Natural killer cell (primary cell): ENCODE measurements around the gene MAP3K21. TPM values are rescaled to one million over a fixed set of nuclear protein-coding genes. Genes with fewer than 3 reads are reported as not detected.

Experiments
- ATAC-seq, 3 donors: fragments of 150-1000 bp in 2 of 3; fragments of 200-7000 bp in 1 of 3; cut with Tn5 transposase; 1 replicate in 1 of 3; 2 replicates in 2 of 3; pipeline ENCODE4 v1.10.0; 2021; ENCODE audit warnings: mild to moderate bottlenecking in 2 of 3, moderate library complexity in 2 of 3
- DNase-seq, 2 donors: peaks; one replicate each; pipeline versions ENCODE4 v3.0.0 to v3.0.0-alpha.2; 2013 to 2021; ENCODE audit warnings: mixed read lengths in 1 of 2
- H3K27ac ChIP-seq: one replicate; pipeline ENCODE4 v1.5.1; 2013; ENCODE audit warnings: mild to moderate bottlenecking, low read length
- H3K27me3 ChIP-seq: one replicate; pipeline ENCODE4 v1.6.1; 2013; ENCODE audit warnings: low read length; ENCODE audit not compliant: control insufficient read depth, insufficient read depth
- H3K36me3 ChIP-seq: one replicate; pipeline ENCODE4 v1.6.1; 2013; ENCODE audit warnings: low read length; ENCODE audit not compliant: control insufficient read depth, insufficient read depth
- H3K4me1 ChIP-seq: one replicate; pipeline ENCODE4 v1.6.1; 2013; ENCODE audit warnings: low read length; ENCODE audit not compliant: control insufficient read depth, insufficient read depth
- H3K4me3 ChIP-seq: one replicate; pipeline ENCODE4 v1.5.1; 2013; ENCODE audit warnings: low read length
- H3K9me3 ChIP-seq: one replicate; pipeline ENCODE4 v1.6.1; 2013; ENCODE audit warnings: low read length; ENCODE audit not compliant: control insufficient read depth, insufficient read depth
- H3K27ac Mint-ChIP-seq, 2 donors: one replicate each; pipeline ENCODE4 v1.8.0; 2022; ENCODE audit warnings: mild to moderate bottlenecking in 2 of 2, mixed read lengths in 2 of 2, moderate library complexity in 1 of 2
- H3K27me3 Mint-ChIP-seq, 2 donors: one replicate each; pipeline ENCODE4 v1.8.0; 2022; ENCODE audit warnings: low read depth in 2 of 2, mixed read lengths in 2 of 2
- H3K36me3 Mint-ChIP-seq: one replicate; pipeline ENCODE4 v1.8.0; 2022; ENCODE audit warnings: mixed read lengths
- H3K4me1 Mint-ChIP-seq, 2 donors: one replicate each; pipeline ENCODE4 v1.8.0; 2022; ENCODE audit warnings: mixed read lengths in 2 of 2
- H3K4me3 Mint-ChIP-seq: one replicate; pipeline ENCODE4 v1.8.0; 2022; ENCODE audit warnings: mild to moderate bottlenecking, moderate library complexity, mixed read lengths
- H3K9me3 Mint-ChIP-seq, 2 donors: one replicate each; pipeline ENCODE4 v1.8.0; 2022; ENCODE audit warnings: mixed read lengths in 2 of 2
- WGBS: methylation state at CpG from one replicate; pipeline ENCODE4 v1.1.7; 2013; ENCODE audit warnings: missing lambda C conversion rate; ENCODE audit not compliant: insufficient coverage; 5-methylcytosine and 5-hydroxymethylcytosine counted together
- intact Hi-C: fragments of 100-400 bp; cut with micrococcal nuclease; formaldehyde crosslinking; loops from one replicate; pipeline ENCODE4 v1.14.2; 2022
- total RNA-seq, 4 donors: library from RNA; stranded (reverse); fragments of 120-200 nt in 1 of 4; gene quantifications; one replicate each; pipeline versions ENCODE4 v1.2.3 to v1.2.4, GENCODE V29; 2013 to 2022
- TF ChIP-seq, protein P1 (sequence below): fragments of 200-600 bp; IDR thresholded peaks from one replicate; pipeline ENCODE4 v1.8.0; 2022; ENCODE audit warnings: antibody characterized with exemption

MAP3K21 gene
- total RNA-seq, 3 donors from 2014 or later (not counting 1 experiment from before 2014, with no cell fraction given): 0.14 to 0.70 (median 0.27) TPM

DNA sequence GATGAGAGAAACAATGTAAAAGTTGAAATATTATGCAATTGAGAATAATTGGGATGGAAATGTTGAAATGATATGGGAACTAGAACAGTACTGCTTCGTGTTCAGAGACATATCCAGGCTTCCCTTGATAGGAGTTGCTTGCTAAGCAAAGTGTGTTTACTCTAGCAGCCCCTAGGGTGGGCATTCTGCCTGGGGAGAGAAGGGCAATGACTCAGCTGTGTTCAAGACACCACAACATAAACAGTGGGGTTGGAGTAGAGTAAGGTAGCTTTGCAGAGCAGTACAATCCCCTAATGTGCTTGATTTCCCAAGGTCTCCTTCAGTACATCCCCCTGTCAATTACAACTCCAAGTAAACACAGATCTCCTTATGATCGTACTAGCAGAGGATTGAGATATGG is 27.2 kb upstream of the MAP3K21 start:
- no peak overlapping the region for H3K27ac Mint-ChIP-seq
- Histone ChIP-seq H3K36me3 (no peaks in the 10 kb centered on the region), H3K27me3 (no peaks in the 10 kb centered on the region), H3K4me1 (peaks cover 4% of the 10 kb centered on the region), H3K9me3 (no peaks in the 10 kb centered on the region), H3K27ac (no peak overlapping the region), H3K4me3 (no peak overlapping the region)
- peaks cover 6 to 10% of the 10 kb centered on the region in 2 donors for H3K4me1 Mint-ChIP-seq
- TF ChIP-seq, protein P1, sequence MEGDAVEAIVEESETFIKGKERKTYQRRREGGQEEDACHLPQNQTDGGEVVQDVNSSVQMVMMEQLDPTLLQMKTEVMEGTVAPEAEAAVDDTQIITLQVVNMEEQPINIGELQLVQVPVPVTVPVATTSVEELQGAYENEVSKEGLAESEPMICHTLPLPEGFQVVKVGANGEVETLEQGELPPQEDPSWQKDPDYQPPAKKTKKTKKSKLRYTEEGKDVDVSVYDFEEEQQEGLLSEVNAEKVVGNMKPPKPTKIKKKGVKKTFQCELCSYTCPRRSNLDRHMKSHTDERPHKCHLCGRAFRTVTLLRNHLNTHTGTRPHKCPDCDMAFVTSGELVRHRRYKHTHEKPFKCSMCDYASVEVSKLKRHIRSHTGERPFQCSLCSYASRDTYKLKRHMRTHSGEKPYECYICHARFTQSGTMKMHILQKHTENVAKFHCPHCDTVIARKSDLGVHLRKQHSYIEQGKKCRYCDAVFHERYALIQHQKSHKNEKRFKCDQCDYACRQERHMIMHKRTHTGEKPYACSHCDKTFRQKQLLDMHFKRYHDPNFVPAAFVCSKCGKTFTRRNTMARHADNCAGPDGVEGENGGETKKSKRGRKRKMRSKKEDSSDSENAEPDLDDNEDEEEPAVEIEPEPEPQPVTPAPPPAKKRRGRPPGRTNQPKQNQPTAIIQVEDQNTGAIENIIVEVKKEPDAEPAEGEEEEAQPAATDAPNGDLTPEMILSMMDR: no peak
- H3K4me3 Mint-ChIP-seq: no peak overlapping the region
- WGBS: 79% methylated on average over 2 of the region's 2 CpGs
- intact Hi-C loops: no loop called here
- DNase-seq (no peak), ATAC-seq (no peak)
- no peaks in the 10 kb centered on the region for H3K9me3 Mint-ChIP-seq
- H3K36me3 Mint-ChIP-seq: no peaks in the 10 kb centered on the region
- peaks cover 7 to 9% of the 10 kb centered on the region in 2 donors for H3K27me3 Mint-ChIP-seq

DNA sequence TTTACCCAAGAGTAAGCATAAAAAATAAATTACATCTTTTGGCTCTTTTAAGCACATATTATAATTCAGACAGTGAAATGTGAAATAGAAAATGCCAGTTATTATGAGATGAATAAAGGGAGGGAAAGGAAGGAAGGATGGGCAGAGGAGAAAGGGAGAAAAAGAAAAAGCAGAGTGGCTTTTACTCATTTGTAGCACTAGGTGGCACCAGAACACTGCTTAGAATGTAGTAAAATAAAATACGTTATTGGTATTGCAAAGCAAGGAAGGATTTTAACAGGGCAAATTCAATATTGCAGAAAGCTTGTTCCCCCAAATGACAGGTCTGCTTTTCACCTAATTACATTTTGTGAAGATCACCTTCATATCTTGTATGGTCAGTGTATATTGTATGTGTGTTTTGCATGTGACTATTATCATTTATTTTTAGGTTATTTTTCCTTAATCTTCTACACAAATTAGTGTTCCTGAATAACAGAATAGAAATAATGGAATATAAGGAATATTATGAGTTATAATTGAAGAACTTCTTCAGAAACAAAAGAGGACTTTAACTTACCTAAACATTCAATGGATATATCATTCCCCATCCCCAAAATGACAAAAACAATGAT is 22.9 kb upstream of the MAP3K21 start:
- DNase-seq (peak in 1 of 2 donors; percentile 68), ATAC-seq (peak in 1 of 3 donors; percentile 57)
- H3K9me3 ChIP-seq: no peaks in the 10 kb centered on the region
- Mint-ChIP-seq H3K27me3 (peaks cover 11 to 29% of the 10 kb centered on the region in 2 donors), H3K36me3 (no peaks in the 10 kb centered on the region), H3K4me3 (no peak overlapping the region), H3K27ac (no peak overlapping the region), H3K4me1 (no peaks in the 10 kb centered on the region), H3K9me3 (no peaks in the 10 kb centered on the region)
- 0% methylated on average over 1 of the region's 1 CpG for WGBS
- TF ChIP-seq, protein P1: peak; percentile 69
- H3K27ac ChIP-seq: no peak overlapping the region
- H3K4me3 ChIP-seq: no peak overlapping the region
- H3K36me3 ChIP-seq: no peaks in the 10 kb centered on the region
- no peaks in the 10 kb centered on the region for H3K27me3 ChIP-seq
- intact Hi-C loops: loop anchor here (1.0 kb wide), 1 partner anchor 762 kb away; no protein-coding TSS in a partner anchor
- H3K4me1 ChIP-seq: no peaks in the 10 kb centered on the region

DNA sequence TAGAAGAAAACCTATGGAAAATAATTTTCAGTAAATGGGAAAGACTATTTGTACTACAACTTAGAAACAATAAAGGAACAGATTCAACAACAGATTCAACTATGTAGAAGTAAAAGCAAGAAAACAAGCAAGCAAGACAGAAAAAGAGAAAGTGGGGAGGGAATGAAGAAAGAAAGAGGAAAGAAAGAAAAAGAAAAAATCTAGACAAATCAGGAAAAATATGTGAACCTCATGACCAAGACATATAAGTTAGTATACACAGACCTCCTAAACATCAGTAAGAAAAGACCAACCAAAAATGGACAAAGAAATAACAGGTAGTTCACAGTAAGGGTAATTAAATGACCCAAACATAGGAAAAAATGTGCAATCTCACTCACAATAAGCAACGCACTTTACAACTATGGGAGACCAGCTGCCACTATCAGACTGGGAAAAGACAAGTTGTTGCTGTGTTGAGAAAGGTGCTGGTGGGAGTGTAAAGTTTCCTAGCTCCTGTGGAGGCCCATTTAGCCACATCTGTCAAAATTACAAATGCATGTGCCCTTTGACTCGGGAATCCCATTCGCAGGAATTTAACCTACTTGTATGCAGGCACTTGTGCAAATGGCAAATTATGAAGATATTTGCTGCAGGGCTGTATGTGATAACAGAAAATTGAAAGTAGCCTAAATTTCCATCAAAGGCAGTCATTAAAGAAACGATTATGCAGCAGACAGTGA is 13.9 kb upstream of the MAP3K21 start:
- peaks cover 25 to 37% of the 10 kb centered on the region in 2 donors for H3K27me3 Mint-ChIP-seq
- WGBS: 90% methylated on average over 3 of the region's 4 CpGs
- H3K27ac Mint-ChIP-seq: no peak overlapping the region

More for the DNA sequence above, 13.9 kb upstream of the MAP3K21 start:
- Mint-ChIP-seq H3K4me1 (no peaks in the 10 kb centered on the region), H3K4me3 (no peak overlapping the region), H3K36me3 (no peaks in the 10 kb centered on the region), H3K9me3 (no peaks in the 10 kb centered on the region)
- TF ChIP-seq, protein P1: no peak
- H3K27me3 ChIP-seq: peaks cover 4% of the 10 kb centered on the region
- no peak overlapping the region for H3K27ac ChIP-seq
- no peaks in the 10 kb centered on the region for H3K9me3 ChIP-seq
- H3K36me3 ChIP-seq: no peaks in the 10 kb centered on the region
- no peak for DNase-seq
- H3K4me1 ChIP-seq: no peaks in the 10 kb centered on the region
- ATAC-seq: no peak
- intact Hi-C loops: no loop called here
- H3K4me3 ChIP-seq: no peak overlapping the region
